ENCODE results near the gene GPSM1.

- TF ChIP-seq GABPA (IDR thresholded peaks at IDR 0.05; ENCODE audit: low read depth) = no peak
- TF ChIP-seq CTCF (IDR thresholded peaks at IDR 0.05; ENCODE audit: insufficient read depth, low read length) = no peak
- no peak for TF ChIP-seq POLR2AphosphoS5 (IDR thresholded peaks at IDR 0.05; ENCODE audit: low read depth)
- TF ChIP-seq REST (IDR thresholded peaks at IDR 0.05; ENCODE audit: insufficient replicate concordance, low read depth) = no peak
These were observed 80.6 kb downstream of the GPSM1 start for GRCh38 chr9:136407911-136408310.

All from HL-60 (cell line).